Measurements from ENCODE around the gene RAB11FIP3. TPM values are rescaled to one million over a fixed set of nuclear protein-coding genes. Genes with fewer than 3 reads are reported as not detected.
"Not testable (repeated sequence)": the region's sequence is repeated elsewhere in the genome, so short reads cannot be mapped to it uniquely, and the experiment has no call there.

RAB11FIP3 gene
- total and polyA plus RNA-seq, 4 donors, result 24.2 to 107 (median 66.4) TPM

GRCh38 chr16:422179-422578, 3.3 kb upstream of the RAB11FIP3 start:
- H3K9me3 ChIP-seq (ENCODE audit: control insufficient read depth, insufficient read depth, low read length); H3K27ac ChIP-seq (ENCODE audit: low read depth, low read length); H3K27me3 ChIP-seq (ENCODE audit: control insufficient read depth, insufficient read depth, low read length); H3K4me3 ChIP-seq (ENCODE audit: low read depth, low read length); H3K36me3 ChIP-seq (ENCODE audit: control insufficient read depth, insufficient read depth, low read length); DNase-seq (ENCODE audit: low read depth in 4 of 6, low spot score in 6 of 6): not testable (repeated sequence)
- H3K4me1 ChIP-seq (ENCODE audit: control insufficient read depth, insufficient read depth, low read length), result peaks cover 28% of the 10 kb centered on the region
- 98% methylated on average over 6 of the region's 13 CpGs for WGBS (ENCODE audit: insufficient coverage)

DNA sequence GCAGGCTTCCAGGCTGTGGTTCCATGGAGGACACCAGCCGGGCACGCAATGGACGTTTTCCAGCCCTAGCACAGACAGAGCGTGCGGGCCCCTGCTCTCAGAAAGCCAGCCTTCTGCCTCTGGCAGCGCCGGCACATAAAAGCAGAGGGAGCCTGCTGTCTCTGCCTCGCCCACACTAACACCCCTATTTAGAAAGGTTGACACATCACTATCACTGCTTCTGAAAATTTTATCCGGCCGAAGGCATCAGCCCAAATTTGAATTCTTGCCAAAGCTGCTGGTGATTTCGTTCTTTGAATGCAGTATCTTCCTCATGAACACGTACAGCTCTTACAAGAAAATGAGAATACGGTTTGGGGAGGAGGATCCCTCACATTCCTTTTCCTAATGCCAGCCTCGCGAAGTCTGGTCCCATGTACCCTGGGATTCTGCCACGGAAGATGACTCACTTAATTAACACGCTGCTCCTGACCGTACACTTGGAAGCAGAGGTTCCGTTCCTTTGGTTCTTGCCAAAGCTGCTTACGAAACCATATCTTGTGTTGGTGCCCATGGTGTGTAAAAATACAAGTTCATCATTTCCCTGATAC, 1.3 kb upstream of the RAB11FIP3 start:
- DNase-seq (ENCODE audit: low read depth in 4 of 6, low spot score in 6 of 6), result peak in 2 of 6 donors; percentile 56 to 59
- Histone ChIP-seq H3K4me3 (ENCODE audit: low read depth, low read length) (peak overlapping the region; percentile 73), H3K27me3 (ENCODE audit: control insufficient read depth, insufficient read depth, low read length) (no peaks in the 10 kb centered on the region), H3K27ac (ENCODE audit: low read depth, low read length) (no peak overlapping the region), H3K9me3 (ENCODE audit: control insufficient read depth, insufficient read depth, low read length) (no peaks in the 10 kb centered on the region), H3K4me1 (ENCODE audit: control insufficient read depth, insufficient read depth, low read length) (peaks cover 40% of the 10 kb centered on the region), H3K36me3 (ENCODE audit: control insufficient read depth, insufficient read depth, low read length) (peaks cover 4% of the 10 kb centered on the region)
- WGBS (ENCODE audit: insufficient coverage), result 41% methylated on average over 12 of the region's 20 CpGs

- H3K9me3 ChIP-seq (ENCODE audit: control insufficient read depth, insufficient read depth, low read length), result no peaks in the 10 kb centered on the region
- H3K4me3 ChIP-seq (ENCODE audit: low read depth, low read length), result peak overlapping the region; percentile 73
- peaks cover 7% of the 10 kb centered on the region for H3K36me3 ChIP-seq (ENCODE audit: control insufficient read depth, insufficient read depth, low read length)
- WGBS (ENCODE audit: insufficient coverage), result 8% methylated on average over 31 of the region's 31 CpGs
- peak in 2 of 6 donors; percentile 38 to 69 for DNase-seq (ENCODE audit: low read depth in 4 of 6, low spot score in 6 of 6)
- H3K27ac ChIP-seq (ENCODE audit: low read depth, low read length), result no peak overlapping the region
- no peaks in the 10 kb centered on the region for H3K27me3 ChIP-seq (ENCODE audit: control insufficient read depth, insufficient read depth, low read length)
- peaks cover 40% of the 10 kb centered on the region for H3K4me1 ChIP-seq (ENCODE audit: control insufficient read depth, insufficient read depth, low read length)
Observed at GRCh38 chr16:424623-425081, 797 bp upstream of the RAB11FIP3 start.

GRCh38 chr16:425740-426114, 278 bp downstream of the RAB11FIP3 start:
- under 1% methylated on average over 63 of the region's 63 CpGs for WGBS (ENCODE audit: insufficient coverage)
- Histone ChIP-seq H3K4me3 (ENCODE audit: low read depth, low read length) (peak overlapping the region; percentile 73), H3K4me1 (ENCODE audit: control insufficient read depth, insufficient read depth, low read length) (peaks cover 43% of the 10 kb centered on the region), H3K27ac (ENCODE audit: low read depth, low read length) (peak overlapping the region; percentile 94), H3K36me3 (ENCODE audit: control insufficient read depth, insufficient read depth, low read length) (peaks cover 8% of the 10 kb centered on the region), H3K9me3 (ENCODE audit: control insufficient read depth, insufficient read depth, low read length) (no peaks in the 10 kb centered on the region), H3K27me3 (ENCODE audit: control insufficient read depth, insufficient read depth, low read length) (no peaks in the 10 kb centered on the region)
- no peak for DNase-seq (ENCODE audit: low read depth in 4 of 6, low spot score in 6 of 6)

- peaks cover 45% of the 10 kb centered on the region for H3K4me1 ChIP-seq (ENCODE audit: control insufficient read depth, insufficient read depth, low read length)
- H3K4me3 ChIP-seq (ENCODE audit: low read depth, low read length), result peak overlapping the region; percentile 71
- peak overlapping the region; percentile 52 for H3K27ac ChIP-seq (ENCODE audit: low read depth, low read length)
- H3K9me3 ChIP-seq (ENCODE audit: control insufficient read depth, insufficient read depth, low read length), result no peaks in the 10 kb centered on the region
- under 1% methylated on average over 96 of the region's 97 CpGs for WGBS (ENCODE audit: insufficient coverage)
- DNase-seq (ENCODE audit: low read depth in 4 of 6, low spot score in 6 of 6), result peak in 2 of 6 donors; percentile 13 to 40
- peaks cover 11% of the 10 kb centered on the region for H3K36me3 ChIP-seq (ENCODE audit: control insufficient read depth, insufficient read depth, low read length)
- no peaks in the 10 kb centered on the region for H3K27me3 ChIP-seq (ENCODE audit: control insufficient read depth, insufficient read depth, low read length)
Observed at GRCh38 chr16:426115-426905, 861 bp downstream of the RAB11FIP3 start.

GRCh38 chr16:426906-427249, 1.4 kb downstream of the RAB11FIP3 start:
- H3K9me3 ChIP-seq (ENCODE audit: control insufficient read depth, insufficient read depth, low read length), result no peaks in the 10 kb centered on the region
- peak overlapping the region; percentile 71 for H3K4me3 ChIP-seq (ENCODE audit: low read depth, low read length)
- H3K27me3 ChIP-seq (ENCODE audit: control insufficient read depth, insufficient read depth, low read length), result no peaks in the 10 kb centered on the region
- WGBS (ENCODE audit: insufficient coverage), result 0% methylated on average over 2 of the region's 13 CpGs
- peaks cover 14% of the 10 kb centered on the region for H3K36me3 ChIP-seq (ENCODE audit: control insufficient read depth, insufficient read depth, low read length)
- peaks cover 45% of the 10 kb centered on the region for H3K4me1 ChIP-seq (ENCODE audit: control insufficient read depth, insufficient read depth, low read length)
- DNase-seq (ENCODE audit: low read depth in 4 of 6, low spot score in 6 of 6), result peak in 1 of 6 donors; percentile 35
- peak overlapping the region; percentile 52 for H3K27ac ChIP-seq (ENCODE audit: low read depth, low read length)

- H3K27me3 ChIP-seq (ENCODE audit: control insufficient read depth, insufficient read depth, low read length), result no peaks in the 10 kb centered on the region
- 35% methylated on average over 2 of the region's 10 CpGs for WGBS (ENCODE audit: insufficient coverage)
- peaks cover 14% of the 10 kb centered on the region for H3K36me3 ChIP-seq (ENCODE audit: control insufficient read depth, insufficient read depth, low read length)
- peak overlapping the region; percentile 71 for H3K4me3 ChIP-seq (ENCODE audit: low read depth, low read length)
- no peak overlapping the region for H3K27ac ChIP-seq (ENCODE audit: low read depth, low read length)
- no peaks in the 10 kb centered on the region for H3K9me3 ChIP-seq (ENCODE audit: control insufficient read depth, insufficient read depth, low read length)
- no peak for DNase-seq (ENCODE audit: low read depth in 4 of 6, low spot score in 6 of 6)
- H3K4me1 ChIP-seq (ENCODE audit: control insufficient read depth, insufficient read depth, low read length), result peaks cover 45% of the 10 kb centered on the region
Observed at GRCh38 chr16:427250-427649, 1.8 kb downstream of the RAB11FIP3 start.

DNA sequence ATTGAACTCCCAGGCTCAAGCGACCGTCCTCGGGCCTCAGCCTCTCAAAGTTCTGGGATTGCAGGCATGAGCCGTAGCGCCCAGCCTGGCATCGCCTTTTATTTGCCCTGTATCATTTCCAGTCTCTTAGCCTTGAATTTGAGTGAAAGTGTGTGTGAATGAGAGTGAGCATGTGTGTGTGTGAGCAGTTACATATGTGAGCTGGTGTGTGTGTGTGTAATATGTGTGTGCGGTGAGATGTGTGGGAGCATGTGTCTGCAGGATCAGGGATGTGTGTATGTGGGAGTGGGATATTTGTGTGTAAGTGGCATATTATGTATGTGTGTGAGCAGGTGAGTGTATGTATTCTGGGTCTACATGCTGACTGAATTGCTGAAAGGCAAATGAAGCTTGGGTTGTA, 5.5 kb downstream of the RAB11FIP3 start:
- 91% methylated on average over 7 of the region's 7 CpGs for WGBS (ENCODE audit: insufficient coverage)
- DNase-seq (ENCODE audit: low read depth in 4 of 6, low spot score in 6 of 6), result no peak
- peaks cover 30% of the 10 kb centered on the region for H3K36me3 ChIP-seq (ENCODE audit: control insufficient read depth, insufficient read depth, low read length)
- H3K4me1 ChIP-seq (ENCODE audit: control insufficient read depth, insufficient read depth, low read length), result peaks cover 26% of the 10 kb centered on the region
- no peaks in the 10 kb centered on the region for H3K9me3 ChIP-seq (ENCODE audit: control insufficient read depth, insufficient read depth, low read length)
- no peak overlapping the region for H3K4me3 ChIP-seq (ENCODE audit: low read depth, low read length)
- H3K27ac ChIP-seq (ENCODE audit: low read depth, low read length), result no peak overlapping the region
- H3K27me3 ChIP-seq (ENCODE audit: control insufficient read depth, insufficient read depth, low read length), result no peaks in the 10 kb centered on the region

DNA sequence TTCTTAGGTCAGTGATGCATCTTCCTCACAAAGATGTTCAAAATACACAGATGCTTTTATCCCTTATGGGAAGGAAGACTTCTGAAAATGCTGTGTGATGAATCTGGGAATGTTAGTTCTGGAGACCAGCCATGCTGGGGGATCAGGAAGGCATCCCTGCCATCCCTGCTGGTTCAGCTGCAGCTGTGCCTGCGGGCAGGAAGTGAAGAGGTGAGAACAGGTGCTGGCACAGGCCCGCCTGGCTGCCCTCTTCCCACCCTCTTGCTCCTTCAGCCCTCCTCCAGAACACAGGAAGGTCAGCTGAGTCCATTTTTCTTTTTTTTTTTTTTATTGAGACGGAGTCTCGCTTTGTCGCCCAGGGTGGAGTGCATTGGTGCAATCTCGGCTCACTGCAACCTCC, 15.2 kb downstream of the RAB11FIP3 start:
- Histone ChIP-seq H3K4me1 (ENCODE audit: control insufficient read depth, insufficient read depth, low read length) (peaks cover 14% of the 10 kb centered on the region), H3K4me3 (ENCODE audit: low read depth, low read length) (no peak overlapping the region), H3K9me3 (ENCODE audit: control insufficient read depth, insufficient read depth, low read length) (no peaks in the 10 kb centered on the region), H3K27ac (ENCODE audit: low read depth, low read length) (no peak overlapping the region), H3K36me3 (ENCODE audit: control insufficient read depth, insufficient read depth, low read length) (peaks cover 22% of the 10 kb centered on the region), H3K27me3 (ENCODE audit: control insufficient read depth, insufficient read depth, low read length) (no peaks in the 10 kb centered on the region)
- no peak for DNase-seq (ENCODE audit: low read depth in 4 of 6, low spot score in 6 of 6)
- 71% methylated on average over 1 of the region's 6 CpGs for WGBS (ENCODE audit: insufficient coverage)

- Histone ChIP-seq H3K4me3 (ENCODE audit: low read depth, low read length) (no peak overlapping the region), H3K4me1 (ENCODE audit: control insufficient read depth, insufficient read depth, low read length) (peaks cover 19% of the 10 kb centered on the region), H3K27ac (ENCODE audit: low read depth, low read length) (no peak overlapping the region)
Observed at GRCh38 chr16:441447-441846, 16.0 kb downstream of the RAB11FIP3 start.

More at GRCh38 chr16:441447-441846, 16.0 kb downstream of the RAB11FIP3 start:
- Histone ChIP-seq H3K36me3 (ENCODE audit: control insufficient read depth, insufficient read depth, low read length) (peaks cover 21% of the 10 kb centered on the region), H3K27me3 (ENCODE audit: control insufficient read depth, insufficient read depth, low read length) (no peaks in the 10 kb centered on the region), H3K9me3 (ENCODE audit: control insufficient read depth, insufficient read depth, low read length) (no peaks in the 10 kb centered on the region)
- DNase-seq (ENCODE audit: low read depth in 4 of 6, low spot score in 6 of 6), result no peak
- 61% methylated on average over 5 of the region's 6 CpGs for WGBS (ENCODE audit: insufficient coverage)

Data from spinal cord (tissue), 10 donors.